ENCODE measurements around the gene SPTBN1.

- TF ChIP-seq PATZ1 (CRISPR knock-in tag; IDR thresholded peaks at IDR 0.05; ENCODE audit: borderline replicate concordance): no peak
- no peak for TF ChIP-seq ISL1 (CRISPR knock-in tag; IDR thresholded peaks at IDR 0.05)
These were observed 222.6 kb downstream of the SPTBN1 start for GRCh38 chr2:54678719-54679118.
